A549 (cell line): ENCODE measurements around the gene TMEM191B. TPM values are rescaled to one million over a fixed set of nuclear protein-coding genes. Genes with fewer than 3 reads are reported as not detected.
"Not testable (repeated sequence)": the region's sequence is repeated elsewhere in the genome, so short reads cannot be mapped to it uniquely, and the experiment has no call there.

Source experiments
- ATAC-seq, 2 experiments: fragments of 200-7000 bp in 1 of 2; fragments of >200 bp in 1 of 2; cut with Nextera tagmentation in 1 of 2; cut with Tn5 transposase in 1 of 2; 3 replicates each; pipeline versions ENCODE4 v1.8.0 to v1.9.1; 2018 to 2020; ENCODE audit warnings: mild to moderate bottlenecking in 1 of 2, moderate library complexity in 1 of 2
- CTCF ChIA-PET: fragments of 300-600 bp; sonication (Branson Sonifier 250); formaldehyde crosslinking; extraction: SDS; loops from one replicate; lab custom pipeline; 2021; ENCODE audit warnings: antibody characterized with exemption, inconsistent platforms; lab: Yijun Ruan, JAX
- POLR2A ChIA-PET: fragments of 350-600 bp; formaldehyde crosslinking; extraction: SDS; loops from one replicate; lab custom pipeline; 2021; ENCODE audit warnings: antibody characterized with exemption, inconsistent platforms; lab: Yijun Ruan, JAX
- DNase-seq, 2 experiments: peaks; one replicate each; pipeline versions ENCODE4 v3.0.0 to v3.0.0-alpha.2; 2011 to 2016; ENCODE audit warnings: low read depth in 1 of 2, low spot score in 1 of 2
- FAIRE-seq: peaks from 2 replicates; lab custom pipeline; 2011; peaks lifted over from hg19 to GRCh38; lab: Jason Lieb, UNC
- H3K27ac ChIP-seq, 2 experiments: fragments of >200 bp; sonication (Bioruptor Twin); formaldehyde crosslinking; 3 replicates each; pipeline ENCODE4 v1.5.1; 2016 to 2017
- H3K4me1 ChIP-seq: fragments of >200 bp; sonication (Bioruptor Twin); formaldehyde crosslinking; 3 replicates; pipeline ENCODE4 v1.6.1; 2016
- H3K4me2 ChIP-seq: fragments of >200 bp; sonication (Bioruptor Twin); formaldehyde crosslinking; 3 replicates; pipeline ENCODE4 v1.6.1; 2016
- H3K4me3 ChIP-seq: fragments of >200 bp; sonication (Bioruptor Twin); formaldehyde crosslinking; 3 replicates; pipeline ENCODE4 v1.5.1; 2016
- H3K9me3 ChIP-seq: fragments of >200 bp; sonication (Bioruptor Twin); formaldehyde crosslinking; 3 replicates; pipeline ENCODE4 v1.6.1; 2016
- WGBS: methylation state at CpG from one replicate; pipeline ENCODE4 v1.1.6; 2017; ENCODE audit errors: missing lambda C conversion rate; 5-methylcytosine and 5-hydroxymethylcytosine counted together
- polyA minus RNA-seq: library from RNA; depleted of rRNA, polyadenylated mRNA; stranded (reverse); fragments of >200 nt; gene quantifications from 2 replicates; pipeline ENCODE4 v1.2.3, GENCODE V29; 2011; rRNA and poly(A)+ RNA removed
- polyA plus RNA-seq, 4 experiments: library from polyadenylated mRNA; depleted of rRNA in 3 of 4; stranded (reverse); fragments of >200 nt; fragmentation: RNase III in 1 of 4; extraction: RNeasy Plus Mini Kit Qiagen cat#74134 plus additional on column Dnase treatment in 1 of 4; gene quantifications; 2 replicates in 3 of 4; 3 replicates in 1 of 4; pipeline ENCODE4 v1.2.3, GENCODE V29; 2011 to 2017

Gene TMEM191B
- polyA plus RNA-seq (2011; rRNA removed) (0.24 and 0.34 TPM in 2 replicates), polyA plus RNA-seq (2017; fragmentation: RNase III; extraction: RNeasy Plus Mini Kit Qiagen cat#74134 plus additional on column Dnase treatment) (0.53 to 0.70 TPM (median 0.67 TPM) in 3 replicates), polyA minus RNA-seq (not detected in 2 replicates)
- polyA plus RNA-seq (2012; cell fraction: cytosol; rRNA removed) = 0.75 and 1.9 TPM in 2 replicates
- 8.0 and 11.7 TPM in 2 replicates for polyA plus RNA-seq (2012; cell fraction: nucleus; rRNA removed)

GRCh38 chr22:18527752-18528596 is at the start of gene TMEM191B:
Gene TMEM191B, plus strand, starts transcription at chr22:18527802. Its CDS starts 179 bp downstream, at chr22:18527981.
- whole genome bisulfite sequencing = no CpG with 5 or more reads among the region's 65 CpGs

DNA sequence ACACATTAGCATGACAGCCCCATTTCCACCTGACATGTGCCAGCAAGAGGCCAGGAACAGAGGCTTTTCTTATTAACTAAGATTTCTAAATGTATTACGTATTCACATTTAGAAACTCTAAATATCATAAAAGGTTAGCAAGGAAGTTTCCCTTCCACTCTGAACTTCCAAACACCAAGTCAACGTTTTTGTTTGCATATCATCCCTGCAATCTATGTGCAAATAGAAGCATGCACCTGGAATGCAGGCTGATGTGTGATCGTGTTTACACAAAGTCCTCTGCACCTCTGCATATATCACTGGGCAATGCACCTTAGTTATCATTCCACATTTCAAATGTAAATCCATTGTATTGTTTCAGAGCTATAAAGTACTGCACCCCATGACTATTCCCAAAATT is 31.4 kb upstream of the TMEM191B start:
- H3K9me3 ChIP-seq, H3K27ac ChIP-seq, DNase-seq, H3K4me3 ChIP-seq, CTCF ChIA-PET, FAIRE-seq, H3K4me1 ChIP-seq, POLR2A ChIA-PET, ATAC-seq, H3K4me2 ChIP-seq: not testable (repeated sequence)
- no CpG with 5 or more reads among the region's 3 CpGs for WGBS

More at GRCh38 chr22:18527752-18528596, at the start of gene TMEM191B:
- H3K4me3 ChIP-seq, H3K4me2 ChIP-seq, POLR2A ChIA-PET, CTCF ChIA-PET, H3K4me1 ChIP-seq, H3K27ac ChIP-seq, H3K9me3 ChIP-seq, DNase-seq, FAIRE-seq: not testable (repeated sequence)
- peak; percentile 61 to 68 for ATAC-seq

DNA sequence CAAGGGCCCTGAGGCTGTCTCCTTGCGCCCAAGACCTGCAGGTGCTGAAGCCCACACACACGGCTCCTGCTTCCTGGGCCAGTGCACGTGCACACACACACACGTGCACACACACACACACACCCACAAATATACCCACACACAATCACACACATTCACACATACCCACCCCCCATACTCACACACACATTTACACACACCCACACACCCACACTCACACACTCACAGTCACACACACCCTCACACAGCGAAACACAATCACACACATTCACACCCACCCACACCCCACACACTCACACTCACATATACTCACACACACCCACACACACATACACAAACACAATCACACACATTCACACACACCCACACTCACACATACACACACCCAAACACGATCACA is 16.3 kb upstream of the TMEM191B start:
- H3K4me2 ChIP-seq, H3K4me1 ChIP-seq, H3K9me3 ChIP-seq, H3K4me3 ChIP-seq, H3K27ac ChIP-seq, FAIRE-seq, CTCF ChIA-PET, DNase-seq, ATAC-seq, POLR2A ChIA-PET: not testable (repeated sequence)
- 88% methylated on average over 6 of the region's 6 CpGs for WGBS

- CTCF ChIA-PET = not testable (repeated sequence)
Observed at GRCh38 chr22:18512378-18512777, 15.2 kb upstream of the TMEM191B start.

DNA sequence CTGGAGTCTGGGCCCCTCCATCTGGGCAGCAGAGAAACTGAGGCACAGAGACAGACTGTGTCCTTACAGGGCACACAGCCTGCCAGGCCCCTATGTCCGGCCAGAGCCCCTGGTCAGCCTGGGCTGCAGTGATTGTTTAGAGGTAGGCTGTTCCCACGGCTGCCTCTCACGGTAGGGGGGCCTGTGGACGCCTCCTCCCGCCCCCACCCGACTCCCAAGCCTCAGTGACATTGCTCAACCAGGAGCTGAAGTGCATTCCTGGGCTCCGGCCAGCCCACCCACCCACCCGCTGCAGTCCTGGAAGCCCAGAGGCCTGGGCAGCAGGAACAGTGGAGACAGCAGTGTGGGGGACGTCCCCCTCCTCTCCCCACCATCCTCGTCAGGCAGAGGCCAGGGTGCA is 14.1 kb upstream of the TMEM191B start:
- H3K4me3 ChIP-seq, POLR2A ChIA-PET, H3K9me3 ChIP-seq, ATAC-seq, H3K27ac ChIP-seq, DNase-seq, H3K4me2 ChIP-seq, H3K4me1 ChIP-seq, CTCF ChIA-PET, FAIRE-seq: not testable (repeated sequence)
- WGBS = no CpG with 5 or more reads among the region's 10 CpGs

More at GRCh38 chr22:18512378-18512777, 15.2 kb upstream of the TMEM191B start:
- ATAC-seq, DNase-seq, POLR2A ChIA-PET, H3K9me3 ChIP-seq, H3K27ac ChIP-seq, H3K4me1 ChIP-seq, H3K4me2 ChIP-seq, FAIRE-seq, H3K4me3 ChIP-seq: not testable (repeated sequence)
- no CpG with 5 or more reads among the region's 10 CpGs for whole genome bisulfite sequencing

- H3K27ac ChIP-seq, CTCF ChIA-PET, H3K4me3 ChIP-seq, FAIRE-seq, ATAC-seq, H3K4me1 ChIP-seq, DNase-seq, POLR2A ChIA-PET, H3K9me3 ChIP-seq, H3K4me2 ChIP-seq: not testable (repeated sequence)
- no CpG with 5 or more reads among the region's 5 CpGs for WGBS
Observed at GRCh38 chr22:18518061-18518460, 9.5 kb upstream of the TMEM191B start, which contains the start of gene GGTLC3. Gene GGTLC3, minus strand, starts transcription at chr22:18518161. Its CDS starts 264 bp downstream, at chr22:18517897.

GRCh38 chr22:18522762-18523161 is 4.8 kb upstream of the TMEM191B start:
- FAIRE-seq, POLR2A ChIA-PET, H3K4me3 ChIP-seq, H3K9me3 ChIP-seq, CTCF ChIA-PET, H3K27ac ChIP-seq, H3K4me1 ChIP-seq, H3K4me2 ChIP-seq, DNase-seq: not testable (repeated sequence)
- no CpG with 5 or more reads among the region's 6 CpGs for WGBS
- ATAC-seq = peak in 1 of 2 experiments; percentile 23; a peak in 2 of 6 replicates

DNA sequence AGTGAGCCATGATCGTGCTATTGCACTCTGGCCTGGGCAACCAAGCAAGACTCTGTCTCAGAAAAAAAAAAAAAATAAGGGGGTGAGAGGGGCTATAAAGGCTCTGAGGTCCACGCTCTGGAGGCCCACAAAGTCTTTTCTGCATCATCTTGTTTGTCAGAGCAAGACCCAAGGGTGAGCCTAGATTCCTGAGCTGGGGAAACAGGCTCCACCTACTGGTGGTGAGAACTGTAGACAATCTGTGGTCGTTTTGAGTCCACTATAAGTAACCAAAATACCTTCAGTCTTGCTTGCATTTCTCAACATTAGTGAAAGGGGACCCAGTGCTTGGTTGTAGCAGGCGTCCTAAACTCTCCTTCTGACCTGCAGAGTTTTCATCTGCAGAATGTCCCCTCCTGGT is 4.3 kb upstream of the TMEM191B start:
- not testable (repeated sequence) for H3K27ac ChIP-seq
- WGBS = no CpG with 5 or more reads among the region's 4 CpGs

GRCh38 chr22:18528597-18529415 is 1.2 kb downstream of the TMEM191B start:
- H3K27ac ChIP-seq, H3K9me3 ChIP-seq, FAIRE-seq, H3K4me2 ChIP-seq, H3K4me3 ChIP-seq, H3K4me1 ChIP-seq, POLR2A ChIA-PET, CTCF ChIA-PET: not testable (repeated sequence)
- DNase-seq (peak in 1 of 2 experiments; percentile 74), ATAC-seq (peak; percentile 86 to 94)
- no CpG with 5 or more reads among the region's 66 CpGs for WGBS

More for the DNA sequence above, 4.3 kb upstream of the TMEM191B start:
- H3K4me2 ChIP-seq, H3K4me3 ChIP-seq, CTCF ChIA-PET, H3K9me3 ChIP-seq, H3K4me1 ChIP-seq, DNase-seq, FAIRE-seq, POLR2A ChIA-PET: not testable (repeated sequence)
- ATAC-seq = peak; percentile 74 to 77; a peak in 5 of 6 replicates

DNA sequence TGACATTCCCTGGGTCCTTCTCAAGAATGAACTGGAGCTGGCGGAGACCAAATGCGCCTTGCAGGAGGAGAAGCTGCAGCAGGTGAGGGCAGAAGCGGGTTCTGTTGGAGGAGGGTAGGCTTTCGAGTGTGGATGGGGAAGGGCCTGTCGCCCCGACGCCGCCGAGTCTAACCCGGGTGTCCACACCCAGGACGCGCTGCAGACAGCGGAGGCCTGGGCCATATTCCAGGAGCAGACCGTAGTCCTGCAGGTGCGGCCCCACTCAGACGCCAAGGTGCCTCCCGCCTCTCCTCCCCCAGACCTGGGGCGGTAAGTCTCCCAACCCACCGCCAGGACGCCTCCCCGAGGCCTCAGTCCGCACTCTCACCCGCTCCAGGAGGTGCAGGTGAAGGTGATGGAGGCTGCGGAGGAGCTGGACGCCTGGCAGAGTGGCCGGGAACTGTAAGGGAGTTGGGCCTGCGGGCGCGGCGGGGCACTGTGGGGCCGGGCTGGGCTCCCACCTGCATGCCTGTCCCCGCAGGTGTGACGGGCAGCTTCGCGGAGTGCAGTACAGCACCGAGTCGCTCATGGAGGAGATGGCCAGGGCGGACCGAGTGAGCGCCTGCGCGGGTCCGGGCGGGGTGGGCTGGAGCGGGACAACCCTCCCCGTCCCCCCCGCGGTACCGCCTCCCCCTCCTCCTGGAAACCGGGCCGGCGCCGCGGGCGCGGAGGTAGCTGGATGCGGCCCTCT is 2.0 kb downstream of the TMEM191B start:
- WGBS = no CpG with 5 or more reads among the region's 57 CpGs
- H3K27ac ChIP-seq, CTCF ChIA-PET, H3K4me3 ChIP-seq, H3K4me1 ChIP-seq, POLR2A ChIA-PET, H3K9me3 ChIP-seq, FAIRE-seq, H3K4me2 ChIP-seq, DNase-seq: not testable (repeated sequence)
- ATAC-seq = peak; percentile 43 to 58
